CD4-positive, alpha-beta T cell treated with Interleukin-4 for 4 hours (primary cell): ENCODE measurements around the gene DHX40.
"Not testable (repeated sequence)": the region's sequence is repeated elsewhere in the genome, so short reads cannot be mapped to it uniquely, and the experiment has no call there.

Source experiments
- DNase-seq: peaks from one replicate; pipeline ENCODE4 v3.0.0-alpha.2; 2020

Gene DHX40

DNA sequence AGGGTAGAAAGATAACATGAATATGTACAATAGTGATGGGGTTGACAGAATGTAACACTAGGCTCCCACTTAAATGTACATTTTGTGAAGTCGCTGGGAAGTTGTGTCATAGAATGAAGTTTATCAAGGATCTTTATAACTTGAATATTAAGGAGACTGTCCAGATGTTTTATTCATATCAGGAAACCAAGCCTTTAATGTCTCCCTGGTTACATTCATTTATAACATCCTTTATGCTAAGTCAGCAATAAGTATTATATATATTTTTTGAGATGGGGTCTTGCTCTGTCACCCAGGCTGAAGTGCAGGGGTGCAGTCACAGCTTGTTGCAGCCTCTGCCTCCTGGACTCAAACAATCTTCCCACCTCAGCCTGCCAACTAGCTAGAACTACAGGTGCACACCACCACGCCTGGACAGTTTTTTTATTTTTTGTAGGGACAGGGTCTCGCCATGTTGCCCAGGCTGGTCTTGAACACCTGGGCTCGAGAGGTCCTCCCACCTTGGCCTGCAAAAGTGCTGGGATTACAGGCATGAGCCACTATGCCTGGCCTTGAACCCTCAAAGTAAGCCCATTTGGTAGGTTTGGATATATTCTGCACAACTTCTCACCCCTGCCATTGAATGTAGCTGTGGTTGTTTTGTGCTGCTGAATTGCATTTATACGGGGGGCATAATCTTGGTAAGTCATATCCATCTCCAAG is 68.4 kb downstream of the DHX40 start:
- DNase-seq = no peak

DNA sequence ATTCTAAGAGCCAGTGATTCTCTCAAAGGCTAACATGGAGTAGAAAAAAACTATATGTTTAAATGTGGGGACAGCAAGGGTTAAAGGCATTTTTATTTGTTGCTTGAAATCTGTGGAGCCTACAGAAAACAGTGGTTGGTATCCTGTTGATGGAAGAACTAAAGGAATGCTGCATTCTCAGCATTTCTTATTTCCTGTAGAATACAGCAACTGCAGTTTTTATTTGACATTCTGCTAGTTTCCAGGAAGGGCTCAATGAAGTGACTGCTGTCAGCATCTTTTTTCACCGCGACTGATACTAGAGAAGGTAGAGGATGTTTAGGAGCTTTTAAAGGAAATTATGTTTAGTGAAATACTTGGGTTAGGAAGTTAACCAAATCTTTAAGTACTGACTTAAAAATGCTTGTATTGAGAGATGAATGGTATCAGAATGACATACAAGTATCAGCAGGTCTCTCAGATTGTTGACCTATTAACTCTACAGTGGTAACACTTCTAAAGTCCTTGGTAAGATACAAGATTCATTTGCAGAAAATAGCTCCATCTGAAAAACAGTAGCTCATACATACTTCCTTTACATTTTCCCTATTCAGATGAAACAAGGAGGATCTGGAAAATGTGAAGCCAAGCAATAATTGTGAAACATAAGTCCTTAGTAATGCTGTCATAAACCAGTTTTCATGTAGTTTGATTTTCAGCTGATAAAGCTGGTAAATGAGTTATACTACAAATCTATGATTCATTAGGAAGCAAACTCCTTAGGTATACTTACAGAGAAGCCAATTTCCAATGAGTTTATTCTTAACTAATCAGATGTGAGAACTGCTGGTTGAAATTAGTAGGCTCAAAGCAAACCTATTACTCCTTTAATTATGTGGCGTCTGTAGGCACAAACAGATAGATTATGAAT is 69.5 kb downstream of the DHX40 start:
- DNase-seq = no peak

DNA sequence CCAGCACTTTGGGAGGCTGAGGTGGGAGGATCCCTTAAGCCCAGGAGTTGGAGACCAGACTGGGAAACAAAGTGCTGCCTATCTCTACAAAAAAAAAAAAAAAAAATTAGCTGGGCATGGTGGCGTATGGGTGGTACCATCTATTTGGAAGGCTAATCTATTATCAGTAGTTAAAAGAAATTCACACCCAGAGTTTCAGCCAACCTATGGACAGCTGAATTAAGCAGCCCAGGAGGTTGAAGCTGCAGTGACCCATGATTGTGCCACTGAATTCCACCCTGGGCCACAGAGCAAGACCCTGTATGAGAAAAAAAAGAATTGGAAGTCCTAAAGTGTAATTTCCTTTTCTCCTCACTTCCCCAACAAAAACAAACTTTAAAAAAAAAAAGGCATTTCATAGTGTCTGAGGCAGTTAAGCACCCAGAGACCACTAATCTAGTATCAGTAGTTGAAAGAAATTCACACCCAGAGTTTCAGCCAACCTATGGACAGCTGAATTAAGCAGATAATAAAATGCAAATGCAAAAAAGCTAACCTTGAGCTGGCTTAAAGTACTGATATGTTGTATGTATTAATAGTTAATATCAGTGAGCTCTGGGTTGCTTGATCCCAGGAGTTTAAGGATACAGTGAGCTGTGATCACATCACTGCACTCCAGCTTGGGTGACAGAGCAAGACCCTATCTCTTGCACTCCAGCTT is 72.4 kb downstream of the DHX40 start:
- DNase-seq = no peak

DNA sequence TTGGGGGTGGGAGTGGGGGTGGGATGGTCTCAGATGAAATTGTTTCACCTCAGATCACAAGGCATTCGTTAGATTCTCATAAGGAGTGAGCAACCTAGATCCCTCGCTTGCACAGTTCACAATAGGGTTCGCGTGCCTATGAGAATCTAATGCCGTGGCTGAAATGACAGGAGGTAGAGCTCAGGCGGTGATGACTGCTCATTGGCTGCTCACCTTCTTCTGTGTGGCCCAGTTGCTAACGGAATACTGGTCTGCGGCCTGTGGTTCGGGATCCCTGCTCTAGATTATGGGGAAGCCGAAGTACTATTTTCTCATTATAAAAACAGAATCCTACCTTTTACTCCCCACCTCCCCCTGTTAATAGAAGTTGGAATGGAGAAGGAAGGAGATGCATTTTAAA is 73.1 kb downstream of the DHX40 start:
- DNase-seq = no peak

DNA sequence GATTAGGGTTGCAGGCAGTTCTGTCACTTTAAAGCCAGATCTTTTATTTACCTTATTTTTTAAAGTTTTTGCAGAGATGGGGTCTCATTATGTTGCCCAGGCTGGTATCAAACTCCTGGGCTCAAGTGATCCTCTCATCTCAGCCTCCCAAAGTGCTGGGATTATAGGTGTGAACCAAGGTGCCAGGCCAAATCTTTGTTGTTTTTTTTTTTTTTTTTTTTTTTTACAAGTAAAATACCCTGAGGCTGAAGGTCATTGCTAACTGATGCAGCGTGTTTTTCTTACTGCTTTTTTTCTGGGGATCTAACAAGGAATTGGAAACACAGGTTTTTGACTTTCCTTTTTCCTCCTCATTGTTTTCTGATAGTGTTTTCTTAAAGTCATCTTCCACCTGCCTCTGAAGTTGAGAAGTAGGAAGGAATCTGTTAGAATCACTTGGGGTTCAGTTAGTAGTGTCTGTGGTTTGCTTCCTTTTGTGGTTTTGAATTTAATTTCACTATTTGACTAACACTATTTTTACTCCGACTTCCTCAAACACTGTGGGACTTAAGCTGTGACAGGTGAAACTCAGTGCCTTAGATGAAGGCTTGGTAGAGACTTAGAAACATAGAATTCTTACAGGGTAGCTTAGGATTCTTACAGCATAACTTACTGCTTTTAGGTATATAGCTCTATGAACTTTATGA is 76.5 kb downstream of the DHX40 start:
- DNase-seq = peak; percentile 39

DNA sequence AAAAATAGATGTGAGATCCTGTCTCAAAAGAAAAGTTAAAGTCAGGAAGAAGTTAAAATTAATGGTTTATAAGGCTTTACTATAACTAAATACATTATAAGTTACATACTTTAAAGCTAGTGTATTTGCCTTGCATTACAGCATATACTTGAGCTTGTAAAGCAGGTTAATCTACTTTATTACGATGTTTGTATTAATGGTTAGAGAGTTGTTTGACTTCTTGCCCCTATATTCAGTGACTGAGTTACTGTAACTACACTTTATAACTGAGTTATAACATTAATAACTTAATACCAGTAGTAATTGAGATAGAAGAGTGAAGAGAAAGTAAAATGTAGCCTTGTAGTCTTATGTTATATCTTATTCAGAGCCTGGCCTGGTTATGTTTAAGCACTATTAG is 77.2 kb downstream of the DHX40 start:
- no peak for DNase-seq

DNA sequence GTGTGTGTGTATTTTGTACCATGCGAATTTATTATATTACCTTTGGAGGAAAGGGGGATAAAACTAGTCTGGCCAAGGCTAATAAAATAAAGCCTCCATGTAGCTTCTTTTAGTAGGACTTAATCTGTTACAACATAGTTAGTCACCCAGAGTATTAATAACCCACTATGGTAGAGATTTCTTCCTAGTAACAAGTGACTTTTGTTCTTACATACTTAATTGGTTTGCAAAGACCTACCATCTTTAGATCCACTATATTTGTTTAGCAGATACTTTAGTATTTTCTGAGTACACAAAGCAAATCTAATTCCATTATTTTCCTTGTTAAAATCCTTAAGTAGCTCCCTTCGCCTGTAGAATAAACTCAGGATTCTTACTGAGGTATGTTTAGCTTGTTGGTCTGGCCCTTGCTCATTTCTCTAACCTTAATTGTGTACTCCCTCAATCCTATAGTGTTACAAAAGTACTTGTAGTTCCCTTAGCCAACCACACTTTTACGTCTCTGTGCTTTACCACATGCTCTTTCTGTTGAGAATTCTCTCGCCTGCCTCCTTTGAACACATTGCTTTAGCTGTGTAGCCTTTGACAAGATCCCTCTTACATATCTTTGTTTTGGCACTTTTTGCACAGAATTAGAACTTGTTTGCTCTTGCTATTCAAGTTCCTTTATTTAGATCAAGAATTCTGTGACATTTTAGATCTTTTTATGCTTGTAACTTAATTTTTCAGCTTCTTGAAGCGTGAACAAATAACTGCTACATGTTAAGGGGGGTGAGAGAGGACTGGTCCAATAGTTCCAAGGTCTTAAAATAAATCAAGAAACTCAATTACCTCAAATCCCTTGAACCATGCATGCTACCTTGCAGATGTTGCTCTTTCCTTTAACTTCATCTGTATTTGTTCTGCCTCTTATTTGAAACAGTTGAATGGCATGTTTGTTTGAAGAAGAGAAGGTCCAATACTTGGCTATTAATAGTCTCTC is 78.0 kb downstream of the DHX40 start:
- no peak for DNase-seq

DNA sequence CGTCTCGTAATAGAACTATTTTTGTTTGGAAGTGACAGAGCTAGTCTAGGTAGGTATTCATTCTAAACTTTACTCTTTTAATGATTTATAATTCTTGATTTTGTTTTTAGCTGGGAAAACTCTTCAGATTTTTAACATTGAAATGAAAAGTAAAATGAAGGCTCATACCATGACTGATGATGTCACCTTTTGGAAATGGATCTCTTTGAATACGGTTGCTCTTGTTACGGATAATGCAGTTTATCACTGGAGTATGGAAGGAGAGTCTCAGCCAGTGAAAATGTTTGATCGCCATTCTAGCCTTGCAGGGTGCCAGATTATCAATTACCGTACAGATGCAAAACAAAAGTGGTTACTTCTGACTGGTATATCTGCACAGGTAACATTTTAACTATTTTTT is 81.9 kb downstream of the DHX40 start:
- no peak for DNase-seq

DNA sequence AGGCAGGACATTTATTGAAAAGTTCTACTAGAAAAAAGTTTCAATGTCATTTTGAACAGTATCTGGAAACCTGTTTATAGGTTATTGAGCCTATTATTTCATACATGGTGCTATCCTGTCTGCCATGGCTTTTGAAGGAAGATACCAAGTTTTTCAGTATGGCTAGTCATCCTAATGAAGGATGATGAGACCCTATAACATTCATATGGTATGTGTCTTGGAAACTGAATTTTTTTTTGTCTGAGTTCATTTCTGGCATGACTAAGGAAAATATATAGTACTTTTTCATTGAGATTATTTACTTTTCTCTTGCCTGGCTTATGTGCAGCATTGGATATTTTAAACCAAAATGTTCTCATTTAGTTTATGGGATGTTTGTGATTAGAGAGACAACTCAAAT is 84.5 kb downstream of the DHX40 start:
- DNase-seq = no peak

DNA sequence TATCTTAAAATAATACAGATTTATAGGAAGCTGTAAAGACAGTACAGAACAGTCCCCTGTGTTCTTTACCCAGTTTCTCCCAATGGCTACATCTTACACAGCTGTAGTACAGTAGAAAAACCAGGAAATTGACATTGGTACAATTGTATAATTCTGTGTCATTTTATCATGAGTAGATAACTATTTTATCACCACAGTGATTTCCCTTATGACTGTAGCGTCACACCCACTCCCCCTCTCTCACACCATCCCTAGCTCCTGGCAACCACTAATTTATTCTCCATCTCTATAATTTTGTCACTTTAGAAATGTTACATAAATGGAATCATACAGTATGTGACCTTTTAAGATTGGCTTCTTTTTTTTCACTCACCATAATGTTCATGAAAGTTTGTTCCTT is 85.2 kb downstream of the DHX40 start:
- no peak for DNase-seq

DNA sequence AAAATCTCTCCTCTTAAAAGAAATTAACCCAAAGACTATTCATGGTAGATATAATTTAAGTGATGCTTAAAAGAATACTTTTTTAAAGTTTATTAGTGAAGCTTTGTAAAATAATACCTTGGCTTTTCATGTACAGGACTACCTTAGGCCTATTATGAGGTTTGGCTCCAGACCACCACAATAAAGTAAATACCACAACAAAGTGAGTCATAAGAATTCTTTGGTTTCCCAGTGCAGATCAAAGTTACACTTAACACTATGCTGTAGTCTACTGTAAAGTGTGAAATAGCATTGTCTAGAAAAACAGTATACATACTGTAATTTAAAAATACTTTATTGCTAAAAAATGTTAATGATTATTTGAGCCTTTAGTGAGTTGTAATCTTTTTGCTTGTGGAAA is 85.9 kb downstream of the DHX40 start:
- DNase-seq = peak; percentile 56

DNA sequence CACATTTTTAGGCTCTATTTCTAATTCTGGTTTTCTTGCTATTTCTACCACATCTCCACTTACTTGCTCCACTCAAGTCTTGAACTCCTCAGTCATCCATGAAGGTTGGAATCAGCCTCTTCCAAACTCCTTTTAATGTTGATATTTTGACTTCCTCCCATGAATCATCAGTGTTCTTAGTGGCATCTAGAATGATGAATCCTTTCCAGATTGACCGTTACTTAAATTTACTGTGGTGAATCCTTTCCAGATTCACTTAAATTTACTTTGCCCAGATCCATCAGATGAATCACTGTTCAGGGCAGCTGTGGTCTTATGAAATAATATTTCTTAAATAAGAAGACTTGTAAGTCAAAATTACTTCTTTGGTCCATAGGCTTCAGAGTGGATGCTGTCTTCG is 86.7 kb downstream of the DHX40 start:
- no peak for DNase-seq

DNA sequence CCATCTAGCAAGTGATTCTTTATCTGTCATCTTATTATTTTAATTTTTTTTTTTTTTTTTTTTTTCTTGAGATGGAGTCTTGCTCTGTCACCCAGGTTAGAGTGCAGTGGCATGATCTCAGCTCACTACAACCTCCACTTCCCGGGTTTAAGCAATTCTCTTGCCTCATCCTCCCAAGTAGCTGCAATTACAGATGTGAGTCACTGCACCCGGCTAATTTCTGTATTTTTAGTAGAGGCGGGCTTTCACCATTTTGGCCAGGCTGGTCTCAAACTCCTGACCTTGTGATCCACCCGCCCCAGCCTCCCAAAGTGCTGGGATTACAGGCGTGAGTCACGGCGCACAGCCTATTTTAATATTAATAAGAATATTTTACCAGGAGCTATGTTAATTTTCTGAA is 91.2 kb downstream of the DHX40 start:
- not testable (repeated sequence) for DNase-seq
